ENCODE results near the gene PLPP6. TPM values are rescaled to one million over a fixed set of nuclear protein-coding genes. Genes with fewer than 3 reads are reported as not detected.
A peak's percentile ranks its signal among the peaks of the same experiment; 100 is the strongest.

PLPP6 gene
- total and polyA plus RNA-seq, 2 donors (not counting 1 experiment from before 2014, with no cell fraction given), result 6.3 to 14.3 TPM

GRCh38 chr9:4680173-4680525, 18.1 kb downstream of the PLPP6 start:
- no peaks in the 10 kb centered on the region for H3K27me3 Mint-ChIP-seq
- Histone ChIP-seq H3K9ac (ENCODE audit: low read length) (peak overlapping the region; percentile 86), H3K27ac (ENCODE audit: low read length in 2 of 2) (peak overlapping the region; percentile 89 to 93), H3K4me1 (ENCODE audit: control insufficient read depth in 2 of 2, insufficient read depth in 2 of 2, low read length in 2 of 2) (peaks cover 17 to 20% of the 10 kb centered on the region in 2 donors), H4K20me1 (ENCODE audit: control insufficient read depth, insufficient read depth, low read length, poor library complexity, severe bottlenecking) (no peaks in the 10 kb centered on the region), H3K36me3 (replicated peaks in 1 of 2; ENCODE audit: control extremely low read depth in 1 of 2, control insufficient read depth in 1 of 2, extremely low read depth in 1 of 2, insufficient read depth in 2 of 2, low read length in 1 of 2) (peaks cover 7 to 8% of the 10 kb centered on the region in 2 experiments), H2AFZ (ENCODE audit: insufficient read depth, low read depth, low read length, poor library complexity, severe bottlenecking) (peak overlapping the region; percentile 89), H3K4me3 (ENCODE audit: control extremely low read depth in 1 of 5, extremely low read depth in 1 of 5, insufficient read depth in 1 of 5, low read depth in 2 of 5, low read length in 4 of 5) (peak overlapping the region; percentile 58 to 82 (median 72)), H3K9me3 (ENCODE audit: control extremely low read depth in 1 of 3, control insufficient read depth in 2 of 3, insufficient read depth in 1 of 3, low read length in 2 of 3) (no peaks in the 10 kb centered on the region), H3K27me3 (replicated peaks in 1 of 4; ENCODE audit: control extremely low read depth in 1 of 4, control insufficient read depth in 3 of 4, insufficient read depth in 4 of 4, low read length in 3 of 4) (no peaks in the 10 kb centered on the region), H3K4me2 (replicated peaks; ENCODE audit: low read depth, low read length, poor library complexity, severe bottlenecking) (peak overlapping the region; percentile 87), H3K79me2 (ENCODE audit: control insufficient read depth, insufficient read depth, low read length) (peaks cover 36% of the 10 kb centered on the region)
- DNase-seq (no peak), ATAC-seq (ENCODE audit: low read depth) (no peak)
- H3K9me3 Mint-ChIP-seq (ENCODE audit: insufficient read depth), result no peaks in the 10 kb centered on the region
- TF ChIP-seq CTCF (IDR thresholded peaks at IDR 0.05) (no peak), EZH2 (IDR thresholded peaks at IDR 0.05; ENCODE audit: borderline replicate concordance, insufficient read depth, low read depth, low read length, poor library complexity, severe bottlenecking) (no peak)
- H3K4me3 Mint-ChIP-seq, result no peak overlapping the region
- ChIA-PET CTCF (interaction anchor here (1.4 kb wide), 2 partner anchors 53 to 60 kb away, joined by 3 to 6 read pairs; no protein-coding TSS in a partner anchor), POLR2A (interaction anchor here (0.8 to 1.4 kb wide), 3 partner anchors 35 to 112 kb away, joined by 3 to 20 read pairs (median 4); partner anchors contain the start of gene AK3)
- intact Hi-C loops (cut with micrococcal nuclease), result no loop called here
- H3K27ac Mint-ChIP-seq, result no peak overlapping the region
- H3K4me1 Mint-ChIP-seq, result peaks cover 3% of the 10 kb centered on the region
- 7% methylated on average over 8 of the region's 10 CpGs for WGBS (ENCODE audit: insufficient coverage)

- H2AFZ ChIP-seq (ENCODE audit: insufficient read depth, low read depth, low read length, poor library complexity, severe bottlenecking), result peak overlapping the region; percentile 89
Observed at GRCh38 chr9:4680750-4681149, 18.7 kb downstream of the PLPP6 start.

More at GRCh38 chr9:4680750-4681149, 18.7 kb downstream of the PLPP6 start:
- Histone ChIP-seq H3K79me2 (ENCODE audit: control insufficient read depth, insufficient read depth, low read length) (peaks cover 36% of the 10 kb centered on the region), H3K36me3 (replicated peaks in 1 of 2; ENCODE audit: control extremely low read depth in 1 of 2, control insufficient read depth in 1 of 2, extremely low read depth in 1 of 2, insufficient read depth in 2 of 2, low read length in 1 of 2) (peaks cover 7 to 12% of the 10 kb centered on the region in 2 experiments), H3K9ac (ENCODE audit: low read length) (peak overlapping the region; percentile 86), H3K4me1 (ENCODE audit: control insufficient read depth in 2 of 2, insufficient read depth in 2 of 2, low read length in 2 of 2) (peaks cover 17 to 20% of the 10 kb centered on the region in 2 donors), H3K4me3 (ENCODE audit: control extremely low read depth in 1 of 5, extremely low read depth in 1 of 5, insufficient read depth in 1 of 5, low read depth in 2 of 5, low read length in 4 of 5) (peak overlapping the region in 3 of 5 experiments; percentile 66 to 82 (median 72)), H3K9me3 (ENCODE audit: control extremely low read depth in 1 of 3, control insufficient read depth in 2 of 3, insufficient read depth in 1 of 3, low read length in 2 of 3) (no peaks in the 10 kb centered on the region), H4K20me1 (ENCODE audit: control insufficient read depth, insufficient read depth, low read length, poor library complexity, severe bottlenecking) (no peaks in the 10 kb centered on the region), H3K27me3 (replicated peaks in 1 of 4; ENCODE audit: control extremely low read depth in 1 of 4, control insufficient read depth in 3 of 4, insufficient read depth in 4 of 4, low read length in 3 of 4) (no peaks in the 10 kb centered on the region), H3K4me2 (replicated peaks; ENCODE audit: low read depth, low read length, poor library complexity, severe bottlenecking) (peak overlapping the region; percentile 87), H3K27ac (ENCODE audit: low read length in 2 of 2) (no peak overlapping the region)
- no peak for DNase-seq
- intact Hi-C loops (cut with micrococcal nuclease), result no loop called here
- TF ChIP-seq CTCF (IDR thresholded peaks at IDR 0.05), result no peak
- WGBS (ENCODE audit: insufficient coverage), result no CpG with 5 or more reads among the region's 2 CpGs
- POLR2A ChIA-PET, result interaction anchor here (0.8 kb wide), 2 partner anchors 111 to 948 kb away, joined by 3 read pairs; partner anchors contain the start of gene RIC1
- ATAC-seq (ENCODE audit: low read depth), result no peak
- CTCF ChIA-PET, result interaction anchor here (1.4 kb wide), 1 partner anchor 52 kb away, joined by 3 read pairs; no protein-coding TSS in a partner anchor
- peaks cover 3% of the 10 kb centered on the region for H3K4me1 Mint-ChIP-seq
- H3K27ac Mint-ChIP-seq, result no peak overlapping the region
- H3K27me3 Mint-ChIP-seq, result no peaks in the 10 kb centered on the region
- no peak overlapping the region for H3K4me3 Mint-ChIP-seq
- H3K9me3 Mint-ChIP-seq (ENCODE audit: insufficient read depth), result no peaks in the 10 kb centered on the region

Measured in B cell (primary cell).